ENCODE measurements around the gene FAM241B. TPM values are rescaled to one million over a fixed set of nuclear protein-coding genes. Genes with fewer than 3 reads are reported as not detected.

FAM241B gene
- total and polyA plus RNA-seq, 2 of the 4 experiments (the other 2 are of a cell fraction), result 0.18 to 1.4 TPM

DNA sequence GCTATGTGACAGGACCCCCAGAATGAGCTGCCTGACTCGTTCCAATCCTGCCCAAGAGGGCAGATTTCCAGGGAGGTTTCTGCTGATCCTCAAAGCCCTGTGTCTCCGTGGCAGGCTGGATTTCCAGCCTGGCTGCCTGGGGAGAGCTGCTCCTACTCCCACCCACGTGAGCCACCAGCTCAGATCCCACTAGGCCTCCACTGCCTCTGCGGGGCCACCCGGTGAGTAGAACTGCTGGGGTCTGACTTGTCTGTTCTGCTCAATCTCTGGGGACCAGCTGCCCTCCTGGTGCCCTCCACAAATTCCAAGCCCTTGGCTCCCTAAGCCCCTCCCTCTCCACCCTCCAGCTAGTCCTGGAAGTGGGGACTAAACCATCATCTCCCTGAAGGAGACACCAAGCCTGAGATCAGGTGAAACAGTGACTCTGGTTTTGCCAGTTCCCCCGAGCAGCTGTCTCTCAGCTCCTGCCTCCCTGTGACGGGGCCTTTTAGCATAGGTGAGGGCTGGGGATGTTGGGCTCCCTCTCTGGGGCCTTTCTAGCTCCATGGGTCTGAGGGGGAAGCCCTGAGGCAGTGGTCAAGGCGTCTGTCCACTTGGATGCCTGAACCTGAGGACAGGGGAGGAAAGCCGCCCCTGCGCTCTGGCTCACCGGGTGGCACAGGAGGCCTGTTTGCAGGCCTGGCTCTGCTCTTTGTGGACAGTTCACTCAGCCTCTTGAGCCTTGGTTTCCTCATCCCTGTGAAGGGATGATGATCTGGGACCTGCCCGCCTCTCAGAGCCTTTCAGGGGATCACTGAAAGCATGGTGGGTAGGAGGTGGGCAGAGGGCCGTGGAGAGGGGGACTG lies 5.6 kb downstream of the FAM241B start:
- no peaks in the 10 kb centered on the region for H4K20me1 ChIP-seq (ENCODE audit: insufficient read depth, low read length)
- no peak overlapping the region for H2BK120ac ChIP-seq (ENCODE audit: low read depth, low read length)
- H3K9ac ChIP-seq (ENCODE audit: low read depth, low read length), result no peak overlapping the region
- no peaks in the 10 kb centered on the region; the same call in 1 of the 2 replicates for H3K4me1 ChIP-seq (ENCODE audit: control insufficient read depth, insufficient read depth, low read length)
- no peak overlapping the region for H4K8ac ChIP-seq (ENCODE audit: low read depth in 2 of 2, low read length in 2 of 2)
- ATAC-seq (ENCODE audit: low read depth), result no peak
- H2BK20ac ChIP-seq (ENCODE audit: low read depth, low read length), result no peak overlapping the region
- ChIA-PET CTCF (interaction anchor here (0.9 to 3.9 kb wide), 3 partner anchors 63 to 228 kb away, joined by 3 to 24 read pairs (median 3); no protein-coding TSS in a partner anchor), POLR2A (ENCODE audit: unreplicated experiment) (no interaction called here)
- H3K4me2 ChIP-seq (ENCODE audit: low read depth, low read length), result no peak overlapping the region
- H3K4ac ChIP-seq (ENCODE audit: low read depth, low read length), result no peak overlapping the region
- DNase-seq, result no peak
- no peaks in the 10 kb centered on the region for H3K9me1 ChIP-seq (ENCODE audit: insufficient read depth, low read length)
- no peaks in the 10 kb centered on the region for H3K36me3 ChIP-seq (ENCODE audit: control insufficient read depth, insufficient read depth, low read length)
- no peak overlapping the region for H3K4me3 ChIP-seq (ENCODE audit: insufficient read depth, low read depth, low read length)
- in situ Hi-C loops (cut with MboI; ENCODE audit: low sequenced_read_pairs) (loop anchor here (5.0 to 10.0 kb wide), 2 partner anchors 118 to 211 kb away; no protein-coding TSS in a partner anchor), intact Hi-C loops (cut with micrococcal nuclease) (loop anchor here (5.0 kb wide), 1 partner anchor 208 kb away; no protein-coding TSS in a partner anchor), dilution Hi-C loops (cut with HindIII; ENCODE audit: low sequenced_read_pairs, unreplicated experiment) (no loop called here)
- H4K91ac ChIP-seq (ENCODE audit: insufficient read depth, low read depth, low read length), result no peak overlapping the region
- no peak overlapping the region for H3K56ac ChIP-seq (ENCODE audit: extremely low read depth, insufficient read depth, low read length)
- no peak overlapping the region for H3K18ac ChIP-seq (ENCODE audit: low read depth, low read length)
- no peak overlapping the region for H3K23ac ChIP-seq (ENCODE audit: low read depth, low read length)
- H2AK5ac ChIP-seq (ENCODE audit: low read depth, low read length), result no peak overlapping the region
- H2AK9ac ChIP-seq (replicated peaks; ENCODE audit: low read depth, low read length, poor library complexity), result no peak overlapping the region
- no peak for TF ChIP-seq CEBPB (IDR thresholded peaks at IDR 0.05; ENCODE audit: low read depth, low read length)
- TF ChIP-seq MXI1 (IDR thresholded peaks at IDR 0.05; ENCODE audit: borderline replicate concordance, low read depth, low read length), result no peak
- no peak for TF ChIP-seq FOS (IDR thresholded peaks at IDR 0.05; ENCODE audit: low read depth, low read length)
- no peak for TF ChIP-seq NFE2L2 (IDR thresholded peaks at IDR 0.05; ENCODE audit: low read depth, low read length)
- no peak for TF ChIP-seq SMC3 (IDR thresholded peaks at IDR 0.05; ENCODE audit: low read depth, low read length)
- no peak for TF ChIP-seq MAZ (IDR thresholded peaks at IDR 0.05; ENCODE audit: borderline replicate concordance, low read depth, low read length)
- no peak for TF ChIP-seq RFX5 (IDR thresholded peaks at IDR 0.05; ENCODE audit: low read depth, low read length)
- TF ChIP-seq, protein P1, sequence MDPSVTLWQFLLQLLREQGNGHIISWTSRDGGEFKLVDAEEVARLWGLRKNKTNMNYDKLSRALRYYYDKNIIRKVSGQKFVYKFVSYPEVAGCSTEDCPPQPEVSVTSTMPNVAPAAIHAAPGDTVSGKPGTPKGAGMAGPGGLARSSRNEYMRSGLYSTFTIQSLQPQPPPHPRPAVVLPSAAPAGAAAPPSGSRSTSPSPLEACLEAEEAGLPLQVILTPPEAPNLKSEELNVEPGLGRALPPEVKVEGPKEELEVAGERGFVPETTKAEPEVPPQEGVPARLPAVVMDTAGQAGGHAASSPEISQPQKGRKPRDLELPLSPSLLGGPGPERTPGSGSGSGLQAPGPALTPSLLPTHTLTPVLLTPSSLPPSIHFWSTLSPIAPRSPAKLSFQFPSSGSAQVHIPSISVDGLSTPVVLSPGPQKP (IDR thresholded peaks at IDR 0.05; ENCODE audit: borderline replicate concordance, low read depth, low read length), result no peak
- no peak for TF ChIP-seq RCOR1 (IDR thresholded peaks at IDR 0.05; ENCODE audit: insufficient replicate concordance, low read length)
- TF ChIP-seq, protein P2, sequence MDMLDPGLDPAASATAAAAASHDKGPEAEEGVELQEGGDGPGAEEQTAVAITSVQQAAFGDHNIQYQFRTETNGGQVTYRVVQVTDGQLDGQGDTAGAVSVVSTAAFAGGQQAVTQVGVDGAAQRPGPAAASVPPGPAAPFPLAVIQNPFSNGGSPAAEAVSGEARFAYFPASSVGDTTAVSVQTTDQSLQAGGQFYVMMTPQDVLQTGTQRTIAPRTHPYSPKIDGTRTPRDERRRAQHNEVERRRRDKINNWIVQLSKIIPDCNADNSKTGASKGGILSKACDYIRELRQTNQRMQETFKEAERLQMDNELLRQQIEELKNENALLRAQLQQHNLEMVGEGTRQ (IDR thresholded peaks at IDR 0.05; ENCODE audit: low read depth, low read length), result no peak
- H4K5ac ChIP-seq (ENCODE audit: low read depth, low read length), result no peak overlapping the region
- H3K27me3 ChIP-seq (ENCODE audit: control insufficient read depth, insufficient read depth, low read length), result peaks cover 61% of the 10 kb centered on the region
- no peak overlapping the region for H2BK5ac ChIP-seq (ENCODE audit: low read depth, low read length, poor library complexity, severe bottlenecking)
- no peak overlapping the region for H3K27ac ChIP-seq (ENCODE audit: insufficient read depth, low read length)
- H2AFZ ChIP-seq (replicated peaks; ENCODE audit: low read length, poor library complexity), result no peak overlapping the region
- H2BK15ac ChIP-seq (ENCODE audit: low read depth, low read length), result no peak overlapping the region
- H3K9me3 ChIP-seq (ENCODE audit: control insufficient read depth, insufficient read depth, low read length), result no peaks in the 10 kb centered on the region
- H3K14ac ChIP-seq (replicated peaks; ENCODE audit: low read depth, low read length), result no peak overlapping the region
- BruUV-seq (replicated peaks), result no TSS peak
- H3K79me1 ChIP-seq (ENCODE audit: low read depth in 1 of 2, low read length in 2 of 2), result no peaks in the 10 kb centered on the region
- WGBS, 2 experiments (ENCODE audit: extremely low coverage in 2 of 2, insufficient read length in 1 of 2), result 55% methylated on average over 7 of the region's 13 CpGs; no CpG with 5 or more reads in 1 of the 2 experiments

Data from IMR-90 (cell line).